HG02798 (cell line): ENCODE data around the gene CDR2.
"Not testable (repeated sequence)": the region's sequence is repeated elsewhere in the genome, so short reads cannot be mapped to it uniquely, and the experiment has no call there.

Experiments used
- ATAC-seq: cut with Tn5 transposase; IDR thresholded peaks from one replicate; pipeline ENCODE4 v1.9.1; 2021; ENCODE audit warnings: mild to moderate bottlenecking; ENCODE audit not compliant: unreplicated experiment, poor library complexity

The CDR2 gene

GRCh38 chr16:22353191-22353919 lies 21.1 kb downstream of the CDR2 start:
- ATAC-seq, result no peak

- no peak for ATAC-seq
Observed at GRCh38 chr16:22352723-22353122, 21.7 kb downstream of the CDR2 start.

GRCh38 chr16:22352140-22352539 lies 22.3 kb downstream of the CDR2 start:
- no peak for ATAC-seq

GRCh38 chr16:22351017-22351416 lies 23.4 kb downstream of the CDR2 start:
- ATAC-seq, result not testable (repeated sequence)

DNA sequence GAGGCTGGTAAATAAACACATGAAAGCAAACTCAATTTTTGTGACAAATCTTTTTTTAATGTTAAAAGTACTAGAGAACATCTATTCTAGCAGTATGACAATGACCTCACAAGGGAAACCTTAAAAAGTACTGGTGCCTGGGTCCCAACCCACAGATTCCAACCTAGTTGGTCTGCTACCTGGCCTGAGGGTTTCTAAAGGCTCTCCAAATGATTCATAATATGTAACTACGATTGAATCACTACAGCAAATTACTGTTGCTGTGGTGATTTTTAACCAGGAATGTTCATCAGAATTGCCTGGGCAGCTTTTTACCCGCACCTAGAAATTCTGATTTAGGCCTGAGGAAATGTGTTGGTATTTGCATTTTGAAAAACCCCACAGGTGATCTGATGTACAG lies 26.1 kb downstream of the CDR2 start:
- ATAC-seq, result no peak

DNA sequence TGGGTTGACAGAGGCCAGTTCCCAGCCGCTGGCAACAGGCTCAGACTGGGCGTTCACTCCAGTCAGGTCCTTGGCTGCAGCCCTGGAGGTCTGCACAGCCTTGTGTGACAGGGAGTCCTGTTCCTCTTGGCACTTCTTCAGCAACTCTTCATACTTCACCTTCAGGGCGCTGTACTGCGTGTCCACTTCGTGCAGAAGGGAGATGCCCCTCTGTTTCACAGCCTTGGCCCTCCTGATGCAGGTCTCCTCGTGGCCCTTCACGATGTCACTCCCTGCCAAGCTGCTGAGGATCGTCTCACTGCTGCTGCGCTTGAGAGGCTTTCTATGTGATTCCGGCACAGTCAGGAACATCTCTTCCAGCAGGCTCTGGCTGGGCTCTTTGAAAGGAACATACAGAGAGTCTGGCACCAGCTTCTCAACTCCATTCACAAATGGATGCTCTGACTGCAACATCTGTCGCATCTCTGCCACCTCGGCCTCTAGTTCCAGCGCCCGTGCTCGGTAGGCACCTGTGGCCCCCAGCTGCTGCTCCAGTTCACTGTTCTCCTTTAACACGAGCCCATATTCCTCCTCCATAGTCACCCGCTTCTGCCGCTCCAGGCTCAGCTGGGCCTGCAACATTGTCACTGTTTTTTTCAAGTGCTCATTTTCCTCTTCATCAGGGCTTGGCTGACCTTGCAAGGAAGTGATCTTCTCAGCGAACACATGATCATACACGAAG lies 27.2 kb downstream of the CDR2 start:
- no peak for ATAC-seq

DNA sequence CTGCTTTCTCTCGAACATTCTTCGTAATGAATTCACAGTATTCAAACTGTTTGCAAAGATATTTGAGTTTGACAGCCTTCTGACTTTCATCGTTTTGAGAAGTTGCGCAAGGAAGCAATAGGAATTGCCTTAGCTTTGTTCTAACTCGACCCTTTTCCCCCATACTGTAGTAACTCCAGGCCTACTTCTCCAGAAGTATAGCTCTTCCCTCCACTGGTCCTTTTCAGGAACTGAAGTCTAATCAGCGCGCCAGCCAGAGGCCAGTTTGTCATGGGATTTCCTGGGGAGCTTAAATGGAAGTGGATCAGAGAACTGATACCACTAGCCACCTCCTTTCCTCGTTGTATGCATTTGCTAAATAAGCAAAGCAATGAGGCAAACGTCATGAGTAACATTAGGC lies 27.9 kb downstream of the CDR2 start:
- no peak for ATAC-seq

DNA sequence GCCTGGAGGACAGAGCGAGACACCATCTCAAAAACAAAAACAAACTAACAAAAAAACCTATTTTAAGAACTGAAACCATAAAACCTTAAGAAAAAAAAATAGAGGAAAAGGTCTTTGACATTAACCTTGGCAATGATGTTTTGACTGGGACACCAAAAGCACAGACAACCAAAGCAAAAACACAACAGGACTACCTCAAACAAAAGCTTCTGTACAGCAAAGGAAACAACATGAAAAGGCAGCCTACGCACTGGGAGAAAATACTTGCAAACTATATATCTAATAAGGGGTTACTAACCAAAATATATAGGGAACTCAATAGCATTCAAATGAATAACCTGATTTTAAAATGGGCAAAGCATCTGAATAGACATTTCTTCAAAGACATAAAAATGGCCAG lies 32.3 kb downstream of the CDR2 start:
- ATAC-seq, result no peak

DNA sequence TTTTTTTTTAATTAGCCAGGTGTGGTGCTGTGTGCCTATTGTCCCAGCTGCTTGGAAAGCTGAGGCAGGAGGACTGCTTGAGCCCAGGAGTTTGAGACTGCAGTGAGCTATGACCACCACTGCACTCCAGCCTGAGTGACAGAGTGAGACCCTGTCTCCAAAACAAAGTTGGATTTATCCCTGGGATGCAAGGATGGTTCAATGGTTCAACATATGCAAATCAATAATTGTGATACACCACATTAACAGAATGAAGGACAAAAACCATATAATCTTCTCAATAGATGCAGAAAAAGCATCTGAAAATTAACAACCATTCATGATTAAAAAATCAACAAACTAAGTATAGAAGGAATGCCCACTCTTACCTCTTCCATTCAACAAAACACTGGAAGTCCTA lies 33.5 kb downstream of the CDR2 start:
- ATAC-seq, result no peak

DNA sequence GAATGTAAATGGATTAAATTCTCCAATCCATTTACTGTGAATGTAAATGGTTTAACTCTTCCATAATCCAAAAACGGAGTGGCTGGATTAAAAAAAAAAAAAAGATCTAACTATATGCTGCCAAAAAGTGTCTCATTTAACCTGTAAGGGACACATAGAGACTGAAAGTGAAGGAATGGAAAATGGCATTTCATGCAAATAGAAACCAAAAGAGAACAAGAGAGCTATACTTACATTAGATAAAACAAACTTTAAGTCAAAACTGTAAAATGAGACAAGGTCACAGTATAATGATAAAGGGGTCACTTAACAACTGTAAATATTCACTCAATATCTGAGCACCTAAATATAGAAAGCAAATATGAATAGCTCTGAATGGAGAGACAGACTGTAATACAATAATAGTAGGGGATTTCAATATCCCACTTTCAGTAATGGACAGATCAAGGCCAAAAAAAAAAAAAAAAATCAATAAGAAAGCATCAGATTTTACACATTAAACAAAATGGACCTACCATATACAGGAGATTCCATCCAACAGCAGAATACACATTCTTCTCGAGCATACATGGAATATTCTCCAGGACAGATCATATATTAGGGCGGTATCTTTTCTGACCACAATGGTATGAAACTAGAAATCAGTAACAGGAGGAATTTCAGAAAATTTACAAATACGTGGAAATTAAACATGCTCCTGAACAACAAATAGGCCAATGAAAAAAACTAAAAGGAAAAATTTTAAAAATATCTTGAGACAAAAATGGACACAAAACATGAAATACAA lies 36.4 kb downstream of the CDR2 start:
- no peak for ATAC-seq

- no peak for ATAC-seq
Observed at GRCh38 chr16:22337045-22337444, 37.4 kb downstream of the CDR2 start.

DNA sequence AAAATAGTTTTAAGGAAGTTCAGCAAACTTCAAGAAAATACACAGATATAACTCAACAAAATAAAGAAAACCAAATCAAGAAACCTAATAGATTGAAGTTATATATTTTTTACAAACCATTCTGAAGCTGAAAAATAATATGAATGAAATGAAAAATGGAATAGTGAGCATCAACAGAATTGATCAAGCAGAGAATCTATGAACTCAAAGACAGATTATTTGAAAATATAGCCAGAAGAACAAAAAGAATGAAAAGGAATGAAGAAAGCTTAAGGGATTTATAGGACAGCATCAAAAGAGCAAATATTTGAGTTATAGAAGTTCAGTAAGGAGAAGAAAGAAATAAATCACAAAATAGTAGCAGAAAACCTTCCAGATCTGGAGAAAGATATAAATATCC lies 37.8 kb downstream of the CDR2 start:
- ATAC-seq, result no peak

DNA sequence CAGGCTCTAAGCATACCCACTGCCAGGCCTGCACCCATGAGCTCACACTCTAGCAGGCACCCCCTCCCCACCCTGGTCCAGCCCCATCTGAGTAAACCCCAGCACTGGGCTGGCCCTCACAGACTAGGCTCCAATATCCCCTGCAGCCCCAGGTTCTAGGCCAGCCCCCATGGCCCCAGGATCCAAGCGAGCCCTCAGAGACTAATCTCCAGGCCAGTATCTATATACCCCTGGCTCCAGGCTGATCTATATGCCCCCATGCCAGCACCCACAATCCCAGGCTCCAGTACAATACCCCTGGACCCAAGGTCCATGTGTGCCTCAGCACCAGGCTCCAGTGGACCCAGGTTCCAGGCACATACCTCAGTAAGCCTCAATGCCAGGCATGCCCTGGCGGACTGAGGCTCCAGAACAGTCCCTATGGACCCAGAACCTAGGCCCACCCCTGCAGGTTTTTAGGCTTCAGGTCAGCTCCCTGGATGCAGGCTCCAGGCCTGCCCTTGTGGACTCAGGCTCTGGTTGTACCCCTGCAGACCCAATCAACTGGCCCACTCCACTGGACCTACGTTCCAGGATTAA lies 38.7 kb downstream of the CDR2 start:
- no peak for ATAC-seq

DNA sequence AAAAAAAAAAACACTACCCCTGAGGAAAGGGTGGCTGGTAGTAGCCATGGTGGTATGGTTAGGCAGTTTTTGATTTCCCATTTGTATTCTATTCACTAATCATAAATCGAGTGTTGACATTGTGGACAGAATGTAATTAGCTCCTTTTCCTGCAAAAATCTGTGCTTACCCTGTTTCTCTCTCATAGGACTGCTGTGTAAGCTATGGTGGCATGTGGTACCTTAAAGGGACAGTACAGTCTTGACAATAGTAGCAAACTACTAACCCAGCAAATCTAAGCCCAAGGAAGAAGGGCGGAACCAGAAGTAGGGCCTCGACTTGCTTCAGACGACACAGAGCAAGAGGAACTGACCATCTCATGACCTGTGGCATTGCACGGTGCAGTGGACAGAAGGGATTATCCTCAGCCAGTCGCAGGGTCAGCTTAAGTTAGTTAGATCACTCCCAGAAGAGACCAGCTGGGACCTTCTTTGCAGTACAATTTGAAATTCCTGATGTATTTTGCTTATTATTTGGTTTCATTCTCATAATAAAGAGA lies 40.9 kb downstream of the CDR2 start:
- ATAC-seq, result no peak

- no peak for ATAC-seq
Observed at GRCh38 chr16:22330326-22330725, 44.1 kb downstream of the CDR2 start.

- no peak for ATAC-seq
Observed at GRCh38 chr16:22329199-22329695, 45.2 kb downstream of the CDR2 start.

- no peak for ATAC-seq
Observed at GRCh38 chr16:22328081-22328725, 46.2 kb downstream of the CDR2 start.

DNA sequence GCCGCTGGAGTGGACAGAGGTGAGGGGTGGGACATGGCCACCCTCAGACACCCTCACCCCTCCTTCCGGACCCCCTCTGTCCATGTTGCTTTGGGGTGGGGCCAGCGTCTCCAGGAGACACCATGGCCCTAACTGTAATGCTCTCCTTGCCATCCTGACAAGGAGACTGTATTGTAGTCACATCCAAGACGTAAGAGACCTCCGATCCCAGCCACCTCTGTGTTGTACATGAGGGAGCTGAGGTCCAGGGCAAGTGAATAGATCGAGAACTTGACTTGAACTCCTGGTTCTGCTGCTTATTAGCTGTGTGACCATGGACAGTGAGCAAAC lies 47.0 kb downstream of the CDR2 start:
- no peak for ATAC-seq

DNA sequence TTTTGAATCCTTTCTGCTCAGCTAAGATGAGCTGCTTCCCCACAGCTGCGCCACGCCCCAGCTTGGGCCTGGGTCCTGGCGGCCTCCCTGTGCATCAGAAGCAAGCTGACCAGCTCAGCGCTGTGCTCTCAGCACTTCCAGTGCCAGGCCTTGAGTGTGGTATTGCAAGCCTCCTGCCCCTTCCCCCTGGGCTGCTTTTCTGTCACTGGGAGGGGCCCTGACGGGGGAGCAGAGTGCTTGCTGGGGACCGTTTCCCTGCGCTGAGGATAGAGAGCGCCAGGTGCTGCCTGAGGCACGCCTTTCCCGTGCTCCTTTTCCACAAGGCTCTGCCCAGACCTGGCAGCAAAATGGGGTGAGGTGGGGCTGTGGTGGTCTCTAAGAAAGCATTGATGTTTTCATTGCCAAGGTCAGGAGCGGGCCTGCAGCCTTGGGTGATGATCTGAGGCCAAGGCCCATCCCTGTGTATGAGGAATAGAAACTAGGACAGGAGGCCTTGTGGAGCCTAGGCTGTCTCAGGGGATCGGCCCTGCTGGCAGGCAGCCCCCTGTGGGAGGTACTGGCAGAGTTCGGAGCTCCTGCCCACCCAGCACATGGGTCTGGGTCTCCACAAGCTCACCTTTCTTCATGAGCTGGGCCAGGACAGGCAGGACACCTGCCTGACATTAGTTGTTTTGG lies 47.5 kb downstream of the CDR2 start:
- no peak for ATAC-seq

- ATAC-seq, result no peak
Observed at GRCh38 chr16:22326369-22326652, 48.1 kb downstream of the CDR2 start.
